HCT116 (cell line): ENCODE data around the gene TRIM29.

Experiments used
- CTCF ChIP-seq, 3 experiments: fragments of 200-600 bp in 1 of 3; sonication (generic) in 1 of 3; IDR thresholded peaks in 2 of 3; conservative IDR thresholded peaks in 1 of 3; 2 replicates each; pipeline ENCODE4 v1.5.1; 2012 to 2017; ENCODE audit warnings: low read depth in 2 of 3, low read length in 2 of 3, antibody characterized with exemption in 1 of 3, borderline replicate concordance in 1 of 3, control low read depth in 1 of 3, mild to moderate bottlenecking in 1 of 3, mixed read lengths in 1 of 3, mixed run types in 1 of 3, moderate library complexity in 1 of 3; ENCODE audit not compliant: insufficient read depth in 1 of 3
- YY1 ChIP-seq: IDR thresholded peaks from 2 replicates; pipeline ENCODE4 v1.6.1; 2011; ENCODE audit warnings: low read length, low read depth, moderate library complexity, mild to moderate bottlenecking; ENCODE audit not compliant: insufficient replicate concordance; ENCODE audit errors: extremely low read depth

DNA sequence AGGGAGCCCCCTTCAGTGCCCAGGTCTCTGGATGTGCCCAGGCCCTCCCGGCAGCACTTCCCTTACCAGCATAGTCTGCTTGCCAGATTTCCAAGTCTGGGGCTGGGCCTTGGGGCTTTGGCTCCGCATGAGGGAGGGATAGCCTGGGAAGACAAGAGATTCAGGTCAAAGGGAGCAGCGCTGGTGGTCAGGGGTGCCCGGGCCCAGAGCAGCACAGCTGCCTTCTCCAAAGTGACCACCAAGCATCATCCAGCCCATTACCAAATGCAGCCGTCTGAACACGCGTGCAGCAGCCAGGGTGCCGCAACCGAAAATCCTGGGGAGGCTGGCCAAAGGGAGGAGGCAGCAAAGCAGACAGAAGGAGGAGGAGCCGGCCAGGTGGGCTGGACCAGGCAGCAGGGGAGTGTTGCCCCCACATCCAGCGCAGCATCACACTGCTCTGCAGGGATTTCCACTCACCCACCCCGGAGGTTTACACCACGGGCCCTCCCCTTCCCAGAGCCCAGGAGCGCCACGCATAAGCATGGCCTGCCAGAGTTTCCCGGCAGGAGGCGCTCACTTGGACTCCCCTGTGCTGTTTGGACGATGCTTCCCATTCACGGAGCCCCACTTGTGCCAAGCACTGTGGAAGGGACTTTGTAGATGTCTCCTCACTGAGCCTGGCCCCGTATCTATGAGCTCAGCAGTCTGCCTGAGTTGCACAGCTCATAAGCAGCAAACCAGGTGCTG is 22.5 kb downstream of the TRIM29 start:
- TF ChIP-seq YY1 = no peak
- TF ChIP-seq CTCF (IDR thresholded peaks at IDR 0.05 in 2 of 3, conservative IDR thresholded peaks at IDR 0.05 in 1 of 3; ENCODE audit: borderline replicate concordance in 1 of 3, insufficient read depth in 1 of 3, low read depth in 2 of 3, low read length in 2 of 3) = peak in 2 of 3 experiments; percentile 20 to 21; a peak in 1 of 6 replicates
